Fibroblast of upper back skin (primary cell): Measurements from ENCODE around the gene PROKR1.
"Not testable (repeated sequence)": the region's sequence is repeated elsewhere in the genome, so short reads cannot be mapped to it uniquely, and the experiment has no call there.

Source experiments
- DNase-seq: peaks from one replicate; pipeline ENCODE4 v3.0.0-alpha.2; 2013

The PROKR1 gene

DNA sequence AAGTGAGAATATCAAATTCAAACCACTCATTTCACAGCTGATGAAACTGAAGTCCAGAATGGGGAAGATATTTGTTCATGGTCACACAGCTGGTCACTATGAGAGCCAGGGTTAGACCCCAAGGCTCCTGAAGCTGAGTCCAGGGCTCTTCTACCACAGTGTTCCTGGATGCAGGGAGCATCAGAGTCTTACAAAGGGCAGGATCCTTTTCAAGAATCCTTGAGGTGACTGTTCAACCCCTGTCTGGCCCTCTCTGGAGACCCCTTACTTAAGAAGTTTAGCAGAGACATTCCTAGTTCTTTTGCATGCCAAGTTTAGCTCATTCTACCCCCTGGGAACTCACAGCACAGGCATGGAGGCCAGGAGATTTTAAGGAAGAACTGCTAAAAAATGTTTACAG, 15.7 kb downstream of the PROKR1 start:
- no peak for DNase-seq

GRCh38 chr2:68660658-68661057, 17.3 kb downstream of the PROKR1 start:
- DNase-seq = no peak

DNA sequence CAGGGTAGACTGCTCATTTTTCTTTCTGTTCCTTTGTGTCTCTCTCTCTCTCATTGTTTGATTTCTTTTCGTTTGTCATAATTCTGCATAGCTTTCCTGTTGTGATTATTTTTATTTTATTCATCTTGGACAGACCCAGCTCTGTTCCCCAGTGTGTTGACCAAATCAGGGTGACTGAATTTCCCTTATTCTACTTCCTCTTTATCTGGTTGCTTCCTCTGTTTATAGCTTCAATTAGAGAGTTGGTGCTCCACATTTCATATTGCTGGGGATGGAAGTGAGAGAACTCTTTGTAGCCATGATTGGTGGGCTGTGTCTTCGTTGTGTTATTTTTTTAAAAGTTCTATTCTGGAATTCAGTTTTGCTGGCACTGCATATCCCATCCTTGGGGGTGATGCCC, 19.1 kb downstream of the PROKR1 start:
- DNase-seq = no peak

DNA sequence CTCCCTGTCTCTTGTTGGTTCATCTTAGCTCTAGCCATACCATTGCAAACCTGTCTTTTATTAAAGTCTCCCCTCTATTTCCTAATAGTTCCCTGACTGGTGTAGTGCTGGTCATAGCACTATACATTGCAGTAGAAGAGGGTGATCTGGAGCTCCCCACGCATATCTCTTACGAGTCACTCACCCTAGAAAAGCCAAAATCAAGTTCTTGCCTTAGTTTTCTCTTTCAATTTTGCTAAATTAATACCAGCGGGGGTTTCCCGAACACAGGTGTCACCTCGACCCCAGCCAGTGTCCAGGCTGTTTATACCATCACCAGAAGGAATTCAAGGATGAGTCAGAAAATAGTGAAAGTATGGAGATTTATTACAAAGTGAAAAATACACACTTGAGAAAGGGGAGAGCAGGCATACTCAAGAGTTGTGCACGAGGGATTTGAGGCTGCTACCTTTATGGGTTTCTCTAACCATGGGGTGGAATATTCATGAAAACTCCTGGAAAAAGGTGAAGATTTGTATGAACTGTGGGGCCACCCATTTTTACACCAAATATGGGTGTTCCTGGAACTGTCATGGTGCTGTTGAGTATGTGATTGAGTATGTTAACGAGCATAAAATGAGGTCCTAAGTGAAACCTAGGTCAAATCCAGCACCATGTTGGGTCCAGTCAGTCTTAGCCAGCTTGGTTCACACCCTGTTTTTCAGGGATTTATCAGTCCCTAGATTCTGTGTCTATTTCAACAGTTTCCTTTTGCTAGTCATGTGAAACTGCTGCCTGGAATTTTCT, 20.2 kb downstream of the PROKR1 start:
- no peak for DNase-seq

DNA sequence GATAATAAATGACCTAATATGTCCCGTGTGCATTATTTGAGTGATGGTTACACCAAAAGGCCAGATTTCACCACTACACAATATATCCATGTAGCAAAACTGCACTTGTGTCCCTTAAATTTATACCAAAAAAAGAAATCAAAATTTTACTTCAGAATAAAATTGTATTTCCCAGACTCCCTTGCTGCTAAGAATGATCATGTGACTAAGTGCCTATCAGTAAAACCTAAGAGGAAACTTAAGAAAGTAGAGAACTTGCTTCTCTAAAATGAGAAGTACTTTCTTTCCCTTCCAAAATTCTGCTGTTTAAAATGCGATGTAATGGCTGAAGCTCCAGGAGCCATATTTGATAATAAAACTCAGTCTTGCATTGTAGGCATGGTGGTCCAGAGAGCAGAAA, 24.0 kb downstream of the PROKR1 start:
- no peak for DNase-seq

DNA sequence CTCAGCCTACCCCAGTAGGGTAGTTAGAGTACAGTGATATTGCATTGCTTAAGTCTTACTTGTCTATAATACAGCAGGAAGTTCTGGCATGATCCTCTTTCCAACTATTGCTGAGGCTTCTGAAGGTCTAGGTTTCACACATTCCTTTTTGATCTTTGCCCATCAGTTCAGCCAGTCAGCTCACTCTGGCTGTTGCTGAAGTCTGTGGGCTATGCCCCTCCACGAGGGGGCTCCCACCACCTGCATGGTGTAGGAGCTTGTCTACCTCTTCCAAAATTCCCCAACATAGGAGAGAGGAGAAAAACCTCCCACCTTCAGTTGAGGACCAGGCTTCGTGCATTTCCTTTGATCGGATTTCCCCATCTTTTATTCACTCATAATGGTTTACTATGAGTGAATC, 26.3 kb downstream of the PROKR1 start:
- no peak for DNase-seq

- no peak for DNase-seq
These were observed 28.6 kb downstream of the PROKR1 start for GRCh38 chr2:68671961-68672360.

- DNase-seq = no peak
These were observed 30.3 kb downstream of the PROKR1 start for GRCh38 chr2:68673631-68674030.

DNA sequence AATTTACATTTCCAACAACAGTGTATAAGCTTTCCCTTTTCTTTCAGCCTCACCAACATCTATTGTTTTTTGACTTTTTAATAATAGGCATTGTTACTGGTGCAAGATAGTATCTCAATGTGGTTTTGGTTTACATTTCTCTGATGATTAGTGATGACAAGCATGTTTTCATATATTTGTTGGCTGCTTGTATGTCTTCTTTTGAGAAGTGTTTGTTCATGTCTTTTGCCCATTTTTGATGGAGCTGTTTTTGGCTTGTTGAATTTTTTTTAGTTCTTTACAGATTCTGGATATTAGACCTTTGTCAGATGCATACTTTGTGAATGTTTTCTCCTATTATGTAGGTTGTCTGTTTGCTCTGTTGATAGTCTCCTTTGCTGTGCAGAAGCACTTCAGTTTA, 32.1 kb downstream of the PROKR1 start:
- DNase-seq = no peak

- DNase-seq = not testable (repeated sequence)
These were observed 34.5 kb downstream of the PROKR1 start for GRCh38 chr2:68677837-68678236.

- not testable (repeated sequence) for DNase-seq
These were observed 36.0 kb downstream of the PROKR1 start for GRCh38 chr2:68679166-68679916.

DNA sequence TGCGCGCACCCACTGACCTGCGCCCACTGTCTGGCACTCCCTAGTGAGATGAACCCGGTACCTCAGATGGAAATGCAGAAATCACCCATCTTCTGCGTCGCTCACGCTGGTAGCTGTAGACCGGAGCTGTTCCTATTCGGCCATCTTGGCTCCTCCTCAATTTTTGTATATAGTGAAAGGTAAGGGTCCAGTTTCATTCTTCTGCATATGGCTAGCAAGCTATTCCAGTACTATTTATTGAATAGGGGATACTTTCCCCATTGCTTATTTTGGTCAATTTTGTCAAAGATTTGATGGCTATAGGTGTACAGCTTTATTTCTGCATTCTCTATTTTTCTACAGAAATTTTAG, 36.5 kb downstream of the PROKR1 start:
- DNase-seq = not testable (repeated sequence)

- no peak for DNase-seq
These were observed 40.8 kb downstream of the PROKR1 start for GRCh38 chr2:68684197-68684596.

DNA sequence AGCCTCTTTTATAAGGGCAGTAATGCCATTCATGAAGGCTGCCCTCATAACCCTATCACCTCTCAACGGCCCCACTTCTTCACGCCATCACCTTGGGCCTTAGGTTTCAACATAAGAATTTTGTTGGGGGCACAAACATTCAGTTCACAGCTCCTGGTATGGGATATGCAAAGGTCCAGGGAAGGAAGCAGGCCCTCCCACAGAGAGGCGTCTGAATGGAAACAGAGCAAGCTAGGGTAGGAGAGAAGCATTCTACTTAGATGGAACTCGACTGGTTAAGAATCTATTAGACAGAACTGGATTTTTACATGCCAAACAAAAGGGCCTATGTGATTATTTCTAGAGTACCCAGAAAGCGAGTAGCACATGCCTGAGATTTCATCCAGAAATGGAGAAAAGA, 42.8 kb downstream of the PROKR1 start:
- no peak for DNase-seq

DNA sequence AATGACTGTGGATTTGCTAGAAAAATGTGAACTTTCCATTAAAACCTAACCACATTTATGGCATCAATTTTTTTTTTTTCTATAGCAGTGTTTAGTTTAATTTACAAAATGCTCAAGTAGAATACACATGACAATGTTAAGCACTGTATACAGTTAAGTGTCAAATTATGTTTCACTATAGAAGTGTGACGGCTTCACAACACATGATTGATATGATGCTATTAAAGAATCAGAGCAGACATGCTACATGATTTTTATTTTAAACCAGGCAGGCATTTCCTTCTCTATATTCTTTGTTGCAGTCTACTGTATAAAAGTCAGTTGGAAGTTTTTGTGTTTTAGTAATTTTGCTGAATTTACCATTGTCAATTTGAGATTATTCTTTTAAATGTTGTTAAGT, 43.6 kb downstream of the PROKR1 start:
- DNase-seq = no peak

GRCh38 chr2:68689553-68690537, 46.5 kb downstream of the PROKR1 start:
- DNase-seq = no peak

DNA sequence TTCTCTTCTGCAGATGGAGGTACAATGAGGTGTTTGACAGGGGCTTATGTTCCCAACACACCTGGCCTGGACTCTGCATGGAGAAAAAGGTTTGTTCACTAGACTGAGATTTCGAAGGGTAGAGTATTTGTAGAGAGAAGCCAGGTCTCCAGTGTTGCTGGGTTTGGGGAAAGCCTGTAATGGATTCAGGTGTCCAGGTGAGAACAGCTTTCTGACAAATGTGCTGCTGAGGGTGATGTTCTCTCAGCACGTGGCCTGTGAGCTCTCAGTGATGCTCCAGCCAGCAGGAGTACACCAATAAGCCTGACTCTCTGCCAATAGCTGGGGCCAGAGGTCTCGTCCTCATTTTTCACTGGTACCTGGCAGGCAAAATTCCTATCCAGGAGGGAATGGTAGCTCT, 47.5 kb downstream of the PROKR1 start:
- DNase-seq = no peak

DNA sequence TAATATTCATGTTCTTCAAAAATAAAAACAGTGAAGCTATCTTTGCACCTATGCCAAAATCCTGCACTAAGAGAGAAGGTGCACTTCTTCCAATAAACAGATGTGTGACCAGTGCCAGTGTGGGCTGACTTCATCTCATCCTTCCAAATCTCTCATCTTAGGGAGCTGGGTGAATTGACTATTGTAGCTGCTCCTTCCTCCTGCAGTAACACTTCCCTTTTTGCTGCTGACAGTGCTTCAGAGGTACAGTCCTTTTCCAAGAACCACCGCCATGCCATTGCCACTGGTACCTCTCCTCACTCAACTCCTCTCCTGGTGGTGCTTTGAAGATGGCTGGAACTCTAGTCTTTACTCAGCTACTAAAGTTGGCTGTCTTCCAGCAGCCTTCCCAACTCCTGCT, 49.1 kb downstream of the PROKR1 start:
- DNase-seq = peak; percentile 1

GRCh38 chr2:68693951-68694350, 50.6 kb downstream of the PROKR1 start:
- no peak for DNase-seq

DNA sequence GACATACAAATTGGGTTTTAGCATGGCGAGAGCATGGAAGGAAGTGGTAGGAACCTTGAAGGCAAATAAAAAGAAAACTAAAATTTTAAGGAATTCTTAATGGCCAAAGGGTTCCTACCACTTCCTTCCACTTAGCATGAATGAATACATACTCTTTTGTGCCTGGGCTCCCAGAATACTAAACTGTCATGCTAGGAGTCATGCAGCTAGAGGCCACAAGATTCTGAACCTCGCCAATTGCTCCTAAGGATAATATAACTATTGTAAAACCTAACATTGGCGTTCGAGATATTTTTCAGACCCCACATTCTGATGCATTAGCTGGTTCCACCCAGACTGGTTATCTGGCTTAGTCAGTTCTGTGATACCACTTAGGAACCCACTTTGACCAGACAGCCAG, 52.6 kb downstream of the PROKR1 start:
- DNase-seq = no peak

DNA sequence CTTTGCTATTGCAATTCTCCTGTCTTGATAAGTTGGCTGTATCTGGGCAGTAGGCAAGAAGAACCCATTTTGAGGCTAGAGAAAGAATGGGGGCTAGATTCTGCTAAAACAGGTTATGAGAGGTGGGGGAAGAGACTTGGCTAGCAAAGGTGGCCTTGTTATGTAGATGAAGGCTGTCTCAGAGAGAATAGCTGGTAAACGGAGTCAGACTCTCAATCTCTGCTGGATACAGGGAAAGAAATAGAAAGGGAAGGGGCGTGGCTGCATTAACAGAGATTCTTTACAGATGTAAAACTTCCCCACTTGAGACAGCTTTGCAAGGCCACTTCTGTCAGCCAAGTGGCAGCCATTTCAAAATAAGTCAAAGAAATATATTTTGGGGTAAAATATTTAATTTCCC, 53.2 kb downstream of the PROKR1 start:
- no peak for DNase-seq

DNA sequence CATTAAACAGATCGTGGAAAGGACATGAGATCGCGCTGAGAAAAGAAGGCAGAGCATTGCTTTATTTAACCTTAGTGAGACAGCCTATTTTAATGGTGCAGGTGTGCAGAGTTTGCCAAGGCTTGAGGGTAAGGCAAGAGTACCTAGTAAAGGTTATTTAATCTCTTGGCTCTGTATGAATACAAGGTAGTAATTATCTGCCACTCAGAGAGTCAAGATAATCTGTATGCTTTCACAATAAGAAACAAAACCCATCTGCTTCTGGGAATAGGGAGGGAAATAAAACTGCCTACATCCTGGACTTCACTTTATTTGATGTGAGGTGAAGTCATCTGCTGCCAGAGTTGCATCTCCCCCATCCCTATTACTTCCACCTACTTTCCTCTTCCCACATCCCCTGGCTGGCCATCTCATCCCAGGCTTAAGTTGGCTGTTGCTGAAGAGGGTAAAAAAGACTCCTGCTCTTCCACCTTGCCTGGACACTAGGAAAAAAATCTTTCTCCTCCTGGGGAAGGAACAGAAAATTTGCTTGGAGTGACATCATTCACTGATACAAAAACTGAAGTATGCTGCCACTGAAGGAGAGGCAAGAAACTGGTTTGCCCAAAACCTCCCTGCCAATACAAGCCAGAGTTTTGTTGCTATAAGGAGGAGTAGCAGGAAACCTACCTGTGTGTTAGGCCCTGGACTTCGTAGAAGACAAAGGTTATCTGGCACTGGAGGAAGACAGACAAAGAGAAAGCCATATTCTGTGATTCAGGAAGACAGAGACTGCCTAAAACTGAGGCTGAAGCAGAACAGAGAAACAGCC, 55.4 kb downstream of the PROKR1 start:
- no peak for DNase-seq

DNA sequence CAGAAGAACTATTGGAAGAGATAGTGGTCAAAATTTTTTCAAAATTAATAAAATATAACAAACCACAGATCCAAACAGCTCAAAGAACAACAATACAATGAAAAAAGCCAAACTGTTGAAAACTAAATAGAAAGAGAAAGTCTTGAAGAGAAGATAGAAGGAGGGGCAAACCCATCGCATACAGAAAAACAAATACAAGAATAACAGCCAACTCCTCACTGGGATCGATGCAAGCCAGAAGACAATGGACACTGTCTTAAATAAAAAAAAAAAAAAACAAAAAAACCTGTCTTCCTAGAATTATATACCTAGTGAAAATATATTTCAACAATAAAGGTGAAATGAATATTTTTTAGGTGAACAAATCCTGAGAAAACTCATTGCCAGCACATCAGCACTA, 57.2 kb downstream of the PROKR1 start:
- no peak for DNase-seq
